HAP-1 (cell line): ENCODE results near the gene PXDN.

Experiments
- DNase-seq, 2 experiments: peaks; one replicate each; pipeline ENCODE4 v3.0.0-alpha.2; 2016 to 2020; ENCODE audit warnings: low spot score in 2 of 2
- H3K27me3 ChIP-seq: fragments of 250-450 bp; sonication (Bioruptor Pico); 2 replicates; pipeline ENCODE4 v1.5.1; 2020; ENCODE audit warnings: low read depth, mild to moderate bottlenecking, moderate library complexity
- H3K36me3 ChIP-seq: fragments of 250-450 bp; sonication (Bioruptor Pico); replicated peaks from 2 replicates; pipeline ENCODE4 v1.5.1; 2020; ENCODE audit warnings: mild to moderate bottlenecking
- H3K4me1 ChIP-seq: fragments of 250-450 bp; sonication (Bioruptor Pico); 2 replicates; pipeline ENCODE4 v1.5.1; 2020; ENCODE audit warnings: mild to moderate bottlenecking
- H3K4me3 ChIP-seq: fragments of 250-450 bp; sonication (Bioruptor Pico); 2 replicates; pipeline ENCODE4 v1.5.1; 2020; ENCODE audit warnings: mild to moderate bottlenecking, moderate library complexity
- H3K9me3 ChIP-seq: fragments of 250-450 bp; sonication (Bioruptor Pico); 2 replicates; pipeline ENCODE4 v1.5.1; 2020; ENCODE audit warnings: mild to moderate bottlenecking, moderate library complexity
- in situ Hi-C: fragments of 300-500 bp; cut with MboI; formaldehyde crosslinking; loops from 3 replicates; pipeline ENCODE4 v1.14.3; 2020; ENCODE audit warnings: low sequenced_read_pairs, inconsistent platforms, mixed read lengths

The PXDN gene

GRCh38 chr2:1691366-1691765 is 52.9 kb downstream of the PXDN start:
- H3K4me3 ChIP-seq = no peak overlapping the region
- no peaks in the 10 kb centered on the region for H3K9me3 ChIP-seq
- no peak for DNase-seq
- H3K4me1 ChIP-seq = no peaks in the 10 kb centered on the region
- H3K27me3 ChIP-seq = no peaks in the 10 kb centered on the region
- H3K36me3 ChIP-seq = no peaks in the 10 kb centered on the region
- in situ Hi-C loops = no loop called here

GRCh38 chr2:1690056-1690775 is 54.1 kb downstream of the PXDN start:
- Histone ChIP-seq H3K9me3 (no peaks in the 10 kb centered on the region), H3K4me3 (no peak overlapping the region), H3K36me3 (no peaks in the 10 kb centered on the region), H3K4me1 (no peaks in the 10 kb centered on the region), H3K27me3 (no peaks in the 10 kb centered on the region)
- no peak for DNase-seq
- in situ Hi-C loops = no loop called here

GRCh38 chr2:1688859-1689258 is 55.5 kb downstream of the PXDN start:
- in situ Hi-C loops = no loop called here
- H3K9me3 ChIP-seq = no peaks in the 10 kb centered on the region
- no peak for DNase-seq
- no peaks in the 10 kb centered on the region for H3K4me1 ChIP-seq
- H3K4me3 ChIP-seq = no peak overlapping the region
- no peaks in the 10 kb centered on the region for H3K27me3 ChIP-seq
- H3K36me3 ChIP-seq = no peaks in the 10 kb centered on the region

- in situ Hi-C loops = no loop called here
- DNase-seq = no peak
- Histone ChIP-seq H3K9me3 (no peaks in the 10 kb centered on the region), H3K27me3 (no peaks in the 10 kb centered on the region), H3K36me3 (no peaks in the 10 kb centered on the region), H3K4me1 (no peaks in the 10 kb centered on the region), H3K4me3 (no peak overlapping the region)
These were observed 56.2 kb downstream of the PXDN start for GRCh38 chr2:1688161-1688560.

- no peak overlapping the region for H3K4me3 ChIP-seq
- no peaks in the 10 kb centered on the region for H3K27me3 ChIP-seq
- DNase-seq = no peak
- no peaks in the 10 kb centered on the region for H3K4me1 ChIP-seq
- H3K9me3 ChIP-seq = no peaks in the 10 kb centered on the region
- H3K36me3 ChIP-seq = no peaks in the 10 kb centered on the region
- in situ Hi-C loops = no loop called here
These were observed 57.1 kb downstream of the PXDN start for GRCh38 chr2:1687254-1687653.

GRCh38 chr2:1686784-1687105 is 57.6 kb downstream of the PXDN start:
- Histone ChIP-seq H3K4me1 (no peaks in the 10 kb centered on the region), H3K27me3 (no peaks in the 10 kb centered on the region), H3K4me3 (no peak overlapping the region), H3K36me3 (no peaks in the 10 kb centered on the region), H3K9me3 (no peaks in the 10 kb centered on the region)
- in situ Hi-C loops = no loop called here
- no peak for DNase-seq

- DNase-seq = no peak
- Histone ChIP-seq H3K27me3 (no peaks in the 10 kb centered on the region), H3K36me3 (no peaks in the 10 kb centered on the region), H3K4me1 (no peaks in the 10 kb centered on the region), H3K4me3 (no peak overlapping the region), H3K9me3 (no peaks in the 10 kb centered on the region)
- in situ Hi-C loops = no loop called here
These were observed 58.1 kb downstream of the PXDN start for GRCh38 chr2:1685957-1686783.

- H3K27me3 ChIP-seq = no peaks in the 10 kb centered on the region
- in situ Hi-C loops = no loop called here
- H3K4me3 ChIP-seq = no peak overlapping the region
- no peaks in the 10 kb centered on the region for H3K9me3 ChIP-seq
- H3K4me1 ChIP-seq = no peaks in the 10 kb centered on the region
- no peak for DNase-seq
- no peaks in the 10 kb centered on the region for H3K36me3 ChIP-seq
These were observed 59.0 kb downstream of the PXDN start for GRCh38 chr2:1685078-1685956.

GRCh38 chr2:1683297-1683696 is 61.0 kb downstream of the PXDN start:
- Histone ChIP-seq H3K36me3 (no peaks in the 10 kb centered on the region), H3K4me3 (no peak overlapping the region), H3K4me1 (no peaks in the 10 kb centered on the region), H3K27me3 (no peaks in the 10 kb centered on the region), H3K9me3 (no peaks in the 10 kb centered on the region)
- in situ Hi-C loops = no loop called here
- DNase-seq = no peak

GRCh38 chr2:1682181-1682440 is 62.2 kb downstream of the PXDN start:
- H3K27me3 ChIP-seq = no peaks in the 10 kb centered on the region
- no peaks in the 10 kb centered on the region for H3K36me3 ChIP-seq
- DNase-seq = no peak
- H3K4me1 ChIP-seq = no peaks in the 10 kb centered on the region
- in situ Hi-C loops = no loop called here
- no peaks in the 10 kb centered on the region for H3K9me3 ChIP-seq
- no peak overlapping the region for H3K4me3 ChIP-seq

- H3K36me3 ChIP-seq = no peaks in the 10 kb centered on the region
- in situ Hi-C loops = no loop called here
- H3K4me1 ChIP-seq = no peaks in the 10 kb centered on the region
- no peak for DNase-seq
- H3K27me3 ChIP-seq = no peaks in the 10 kb centered on the region
- no peak overlapping the region for H3K4me3 ChIP-seq
- H3K9me3 ChIP-seq = no peaks in the 10 kb centered on the region
These were observed 62.8 kb downstream of the PXDN start for GRCh38 chr2:1681323-1682180.

- H3K36me3 ChIP-seq = no peaks in the 10 kb centered on the region
These were observed 63.3 kb downstream of the PXDN start for GRCh38 chr2:1681017-1681318.

GRCh38 chr2:1680222-1681016 is 63.9 kb downstream of the PXDN start:
- Histone ChIP-seq H3K4me1 (no peaks in the 10 kb centered on the region), H3K4me3 (no peak overlapping the region), H3K9me3 (no peaks in the 10 kb centered on the region), H3K36me3 (no peaks in the 10 kb centered on the region), H3K27me3 (no peaks in the 10 kb centered on the region)
- in situ Hi-C loops = no loop called here
- DNase-seq = no peak

More at GRCh38 chr2:1681017-1681318, 63.3 kb downstream of the PXDN start:
- Histone ChIP-seq H3K4me3 (no peak overlapping the region), H3K4me1 (no peaks in the 10 kb centered on the region), H3K27me3 (no peaks in the 10 kb centered on the region), H3K9me3 (no peaks in the 10 kb centered on the region)
- in situ Hi-C loops = no loop called here
- DNase-seq = no peak
